H4 (cell line): ENCODE results near the gene ST7. TPM values are rescaled to one million over a fixed set of nuclear protein-coding genes. Genes with fewer than 3 reads are reported as not detected.

Source experiments
- DNase-seq: peaks from one replicate; pipeline ENCODE4 v3.0.0-alpha.2; 2015; ENCODE audit warnings: low spot score
- total RNA-seq: library from RNA; depleted of rRNA; stranded (reverse); fragments of >200 nt; shearing (Covaris generic); gene quantifications from 2 replicates; pipeline ENCODE4 v1.2.3, GENCODE V29; 2014

ST7 gene
- total RNA-seq, 1 experiment from 2014 or later: 27.6 TPM

- no peak for DNase-seq
Observed at GRCh38 chr7:117188949-117189592, 235.8 kb downstream of the ST7 start.

- DNase-seq: no peak
Observed at GRCh38 chr7:117190104-117190503, 236.8 kb downstream of the ST7 start.

- no peak for DNase-seq
Observed at GRCh38 chr7:117190746-117191435, 237.6 kb downstream of the ST7 start.

- no peak for DNase-seq
Observed at GRCh38 chr7:117192108-117192507, 238.8 kb downstream of the ST7 start.

- DNase-seq: no peak
Observed at GRCh38 chr7:117193564-117193963, 240.3 kb downstream of the ST7 start.

- DNase-seq: no peak
Observed at GRCh38 chr7:117194445-117194844, 241.1 kb downstream of the ST7 start.

GRCh38 chr7:117195361-117196029 is 242.2 kb downstream of the ST7 start:
- DNase-seq: no peak

- no peak for DNase-seq
Observed at GRCh38 chr7:117200132-117200531, 246.8 kb downstream of the ST7 start.

- no peak for DNase-seq
Observed at GRCh38 chr7:117200786-117201458, 247.6 kb downstream of the ST7 start.

- no peak for DNase-seq
Observed at GRCh38 chr7:117202511-117202910, 249.2 kb downstream of the ST7 start.

- DNase-seq: no peak
Observed at GRCh38 chr7:117203205-117203604, 249.9 kb downstream of the ST7 start.

- DNase-seq: no peak
Observed at GRCh38 chr7:117205873-117206272, 252.6 kb downstream of the ST7 start.

- no peak for DNase-seq
Observed at GRCh38 chr7:117208257-117208656, 255.0 kb downstream of the ST7 start.

- no peak for DNase-seq
Observed at GRCh38 chr7:117210397-117210796, 257.1 kb downstream of the ST7 start.

- DNase-seq: no peak
Observed at GRCh38 chr7:117210908-117211307, 257.6 kb downstream of the ST7 start.

GRCh38 chr7:117211614-117212013 is 258.3 kb downstream of the ST7 start:
- no peak for DNase-seq

- peak; percentile 57 for DNase-seq
Observed at GRCh38 chr7:117212969-117213877, 259.9 kb downstream of the ST7 start.

- no peak for DNase-seq
Observed at GRCh38 chr7:117216010-117216409, 262.7 kb downstream of the ST7 start.

GRCh38 chr7:117216436-117217069 is 263.3 kb downstream of the ST7 start:
- no peak for DNase-seq

GRCh38 chr7:117217106-117218035 is 264.1 kb downstream of the ST7 start:
- no peak for DNase-seq
